Activated CD4-positive, CD25-positive, alpha-beta regulatory T cell (primary cell): ENCODE results near the gene FTO.
"Not testable (repeated sequence)": the region's sequence is repeated elsewhere in the genome, so short reads cannot be mapped to it uniquely, and the experiment has no call there.

Source experiments
- DNase-seq, 4 experiments: peaks; one replicate each; lab custom pipeline; 2025; lab: John Stamatoyannopoulos, UW

FTO gene

DNA sequence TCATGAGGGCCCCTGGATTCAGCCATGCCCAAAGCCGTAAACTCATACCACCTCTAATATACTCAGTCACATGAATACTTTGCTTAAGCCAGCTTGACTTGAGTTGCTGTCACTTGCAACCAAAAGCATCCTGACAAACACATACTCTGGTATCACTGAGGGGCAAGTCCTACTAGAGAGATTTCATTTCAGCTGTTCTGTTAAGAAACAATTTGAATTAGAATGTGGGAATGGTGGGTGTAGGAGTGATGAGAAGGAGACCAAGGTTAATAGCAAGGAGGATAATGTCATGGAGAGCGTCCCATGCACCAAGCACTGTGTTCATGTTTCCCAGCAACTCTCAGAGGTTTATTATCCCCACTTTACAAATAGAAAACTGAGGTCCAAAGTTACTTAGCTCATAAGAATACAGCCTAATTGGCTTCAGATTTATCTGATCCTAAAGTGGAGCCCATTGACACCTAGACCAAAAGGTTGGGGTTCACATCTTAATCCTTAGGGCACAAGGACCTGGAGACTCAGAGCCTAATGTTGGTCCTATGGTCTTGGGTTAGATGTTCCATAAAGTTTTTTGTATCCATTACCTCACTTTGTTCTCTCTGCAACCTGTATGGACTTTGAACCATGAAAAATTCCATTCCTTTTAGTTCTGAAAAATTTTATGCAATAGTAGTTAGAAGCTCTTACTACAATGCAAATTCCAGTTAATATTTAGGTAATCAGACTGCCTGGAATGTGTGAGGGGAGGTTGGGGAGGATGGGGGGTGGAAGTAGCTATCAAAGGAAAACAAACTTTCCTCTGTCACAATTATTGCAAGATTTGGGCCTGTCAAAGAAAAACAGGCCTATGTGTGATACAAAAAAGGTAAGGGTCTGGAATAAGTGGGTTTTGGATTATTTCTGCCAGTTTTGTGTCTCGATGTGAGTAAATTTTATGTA lies 476.7 kb downstream of the FTO start:
- no peak for DNase-seq

DNA sequence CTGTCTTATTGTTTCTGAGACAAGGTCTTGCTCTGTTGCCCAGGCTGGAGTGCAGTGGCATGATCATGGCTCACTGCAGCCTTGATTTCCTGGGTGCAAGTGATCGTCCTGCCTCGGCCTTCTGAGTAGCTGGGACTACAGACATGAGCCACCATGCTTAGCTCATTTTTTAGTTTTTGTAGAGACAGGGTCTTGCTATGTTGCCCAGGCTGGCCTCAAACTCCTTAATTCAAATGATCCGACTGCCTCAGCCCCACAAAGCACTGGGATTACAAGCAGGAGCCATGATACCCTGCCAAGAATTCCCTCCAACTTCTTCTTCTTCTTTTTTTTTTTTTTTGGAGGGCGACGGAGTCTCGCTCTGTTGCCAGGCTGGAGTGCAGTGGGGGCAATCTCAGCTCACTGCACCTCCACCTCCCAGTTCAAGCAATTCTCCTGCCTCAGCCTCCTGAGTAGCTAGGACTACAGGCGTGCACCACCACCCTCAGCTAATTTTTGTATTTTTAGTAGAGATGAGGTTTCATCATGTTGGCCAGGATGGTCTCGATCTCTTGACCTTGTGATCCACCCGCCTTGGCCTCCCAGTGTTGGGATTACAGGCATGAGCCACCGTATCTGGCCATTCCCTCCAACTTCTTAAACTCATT lies 477.9 kb downstream of the FTO start:
- not testable (repeated sequence) for DNase-seq

GRCh38 chr16:54185045-54185444 lies 481.1 kb downstream of the FTO start:
- DNase-seq: no peak

- no peak for DNase-seq
Observed at GRCh38 chr16:54191163-54191562, 487.2 kb downstream of the FTO start.

DNA sequence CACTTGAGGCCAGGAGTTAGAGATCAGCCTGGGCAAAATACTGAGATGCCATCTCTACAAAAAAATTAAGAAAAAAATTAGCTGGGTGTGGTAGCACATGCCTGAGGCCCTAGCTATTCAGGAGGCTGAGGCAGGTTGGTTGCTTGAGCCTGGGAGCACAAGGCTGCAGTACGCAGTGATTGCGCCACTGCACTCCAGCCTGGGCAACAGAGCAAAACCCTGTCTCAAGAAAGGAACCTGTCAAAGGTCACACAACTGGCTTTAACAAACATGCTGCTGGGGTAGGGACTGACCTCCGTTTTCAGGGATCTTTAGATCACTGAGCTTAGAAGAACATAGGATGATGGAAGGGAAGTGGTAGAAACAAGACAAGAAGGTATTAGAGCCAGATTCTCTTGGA lies 487.6 kb downstream of the FTO start:
- DNase-seq: no peak

DNA sequence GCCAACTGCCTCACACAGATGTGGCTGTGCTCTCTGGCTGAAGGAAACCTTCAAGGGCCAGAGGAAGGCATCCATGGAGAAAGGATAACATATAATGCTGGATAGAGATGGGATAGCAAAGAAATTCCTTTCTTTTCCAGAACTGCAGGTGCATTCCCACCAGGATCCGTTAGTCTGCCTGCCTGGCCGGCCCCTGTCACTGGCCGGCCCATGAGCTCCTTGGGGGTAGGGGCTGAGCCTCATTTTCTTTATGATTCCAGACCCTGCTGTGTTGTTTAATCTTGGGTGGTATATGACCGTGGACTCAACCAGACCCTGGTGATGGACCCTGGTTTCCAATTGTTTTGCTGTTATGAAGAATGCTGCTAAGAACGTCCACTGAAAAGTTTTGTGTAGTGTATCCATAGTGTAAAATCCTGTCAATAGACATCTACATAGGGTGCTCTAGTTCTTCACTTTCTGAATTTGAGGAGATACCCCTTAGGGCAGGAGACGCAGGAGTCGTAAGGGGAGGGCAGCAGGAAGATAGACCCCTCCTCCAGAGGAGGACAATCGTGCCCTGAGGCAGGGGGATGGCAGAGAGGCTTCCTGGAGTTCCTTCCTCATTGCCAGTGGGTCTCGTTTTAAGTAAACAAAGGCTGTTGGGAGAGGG lies 489.2 kb downstream of the FTO start:
- DNase-seq: no peak

GRCh38 chr16:54193665-54194333 lies 489.8 kb downstream of the FTO start:
- no peak for DNase-seq

DNA sequence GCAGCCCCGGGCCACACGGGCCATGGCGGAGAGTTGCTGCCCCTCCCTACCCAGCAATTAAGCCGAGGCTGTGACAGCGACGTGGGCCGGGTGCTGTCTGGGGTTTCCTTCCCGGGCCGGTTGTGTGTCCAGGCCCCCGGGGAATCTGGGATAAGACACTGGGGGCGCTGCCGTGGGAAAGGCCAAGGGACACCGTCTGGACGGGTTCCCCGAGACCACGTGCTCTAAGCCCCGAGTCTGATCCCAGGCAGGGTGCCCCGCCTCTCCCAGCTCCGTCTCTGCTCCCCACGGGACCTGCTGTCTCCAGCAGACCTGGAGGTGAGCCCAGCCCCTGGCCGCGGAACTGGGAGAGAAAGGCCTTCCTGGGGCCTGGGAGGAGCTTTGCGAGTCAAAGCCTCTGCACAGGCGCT lies 490.4 kb downstream of the FTO start:
- DNase-seq: no peak

- no peak for DNase-seq
Observed at GRCh38 chr16:54197758-54198157, 493.8 kb downstream of the FTO start.

GRCh38 chr16:54199487-54200160 lies 495.7 kb downstream of the FTO start:
- no peak for DNase-seq

DNA sequence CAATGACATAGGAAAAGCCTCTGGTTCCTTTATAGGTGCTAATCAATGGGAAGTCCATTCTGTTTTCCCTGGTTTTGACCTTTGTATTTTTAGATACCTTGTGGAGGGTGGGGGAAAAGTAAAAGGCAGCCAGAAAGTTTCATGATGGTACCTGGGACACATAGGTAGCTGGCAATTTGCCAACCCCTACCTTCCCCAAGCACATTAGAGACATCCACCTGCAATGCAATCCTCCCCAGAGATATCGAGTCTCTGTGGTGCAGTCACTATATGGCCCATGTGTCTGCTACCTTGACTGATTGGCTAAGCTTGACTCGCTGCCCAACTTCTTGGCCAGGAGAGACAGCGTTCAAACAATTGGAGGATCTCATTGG lies 496.2 kb downstream of the FTO start:
- no peak for DNase-seq

DNA sequence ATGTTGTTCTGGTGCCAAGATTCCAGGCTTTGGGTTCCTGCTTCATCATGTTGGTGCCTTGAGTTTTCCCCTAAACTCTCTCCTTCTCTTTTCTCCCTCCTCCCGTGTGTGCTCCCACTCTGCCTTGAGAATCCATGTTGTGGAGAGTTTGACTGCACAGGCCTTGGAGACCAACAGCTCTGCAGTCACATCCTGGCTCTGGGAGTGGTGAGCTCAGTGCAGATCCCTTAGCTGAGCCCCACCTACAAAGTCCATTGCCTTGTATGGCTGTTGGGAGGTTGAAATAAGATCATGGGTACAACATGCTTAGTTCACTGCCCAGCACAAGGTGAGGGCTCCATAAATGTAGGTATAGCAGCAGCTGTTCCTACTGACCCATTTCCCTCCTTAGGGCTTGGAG lies 496.8 kb downstream of the FTO start:
- DNase-seq: no peak

- no peak for DNase-seq
Observed at GRCh38 chr16:54201200-54201599, 497.2 kb downstream of the FTO start.
